Stimulated activated CD4-positive, alpha-beta T cell treated with anti-CD3 and anti-CD28 coated beads, Interleukin-12 subunit alpha, Interleukin-12 subunit beta, amount 100 ng/mL, for 48 hours (primary cell): ENCODE results near the gene PRODH2.
A peak's percentile ranks its signal among the peaks of the same experiment; 100 is the strongest.
"Not testable (repeated sequence)": the region's sequence is repeated elsewhere in the genome, so short reads cannot be mapped to it uniquely, and the experiment has no call there.

Experiments
- DNase-seq, 3 donors: peaks; one replicate each; pipeline ENCODE4 v3.0.0-alpha.2; 2020; ENCODE audit warnings: low read depth in 2 of 3, low spot score in 1 of 3

The PRODH2 gene

GRCh38 chr19:35843676-35844481 is 31.2 kb upstream of the PRODH2 start:
- DNase-seq: no peak

- no peak for DNase-seq
Measured at GRCh38 chr19:35842666-35843272, 30.1 kb upstream of the PRODH2 start.

DNA sequence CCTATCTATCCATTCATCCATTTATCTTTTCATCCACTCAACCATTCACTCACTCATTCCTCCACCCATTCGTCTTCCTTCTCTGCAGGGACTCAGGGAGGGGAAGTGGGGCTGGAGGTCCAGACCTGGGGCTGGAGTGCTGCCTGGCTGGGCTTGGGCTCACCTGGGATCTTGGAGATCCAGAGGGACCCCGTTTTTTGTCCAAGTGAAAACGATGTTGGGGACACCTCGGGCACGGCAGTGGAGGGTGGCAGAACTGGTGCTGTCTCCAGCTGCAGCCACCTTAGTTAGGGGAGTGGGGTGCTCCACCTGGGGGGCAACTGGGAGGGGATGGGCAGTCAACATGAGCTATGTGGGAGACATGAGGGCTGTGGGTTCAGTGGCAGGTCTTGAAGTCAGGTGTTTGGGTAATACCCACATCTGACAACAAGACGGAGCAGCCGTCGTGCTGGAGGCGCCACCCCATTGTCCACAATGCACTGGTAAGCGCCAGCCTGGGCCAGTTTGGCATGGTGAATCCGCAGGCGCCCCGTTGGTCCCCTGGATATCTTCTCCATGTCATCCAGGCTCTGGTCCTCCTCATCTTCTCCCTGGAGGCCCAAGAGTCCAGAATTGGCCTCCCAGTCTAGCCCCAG is 29.4 kb upstream of the PRODH2 start:
- no peak for DNase-seq

DNA sequence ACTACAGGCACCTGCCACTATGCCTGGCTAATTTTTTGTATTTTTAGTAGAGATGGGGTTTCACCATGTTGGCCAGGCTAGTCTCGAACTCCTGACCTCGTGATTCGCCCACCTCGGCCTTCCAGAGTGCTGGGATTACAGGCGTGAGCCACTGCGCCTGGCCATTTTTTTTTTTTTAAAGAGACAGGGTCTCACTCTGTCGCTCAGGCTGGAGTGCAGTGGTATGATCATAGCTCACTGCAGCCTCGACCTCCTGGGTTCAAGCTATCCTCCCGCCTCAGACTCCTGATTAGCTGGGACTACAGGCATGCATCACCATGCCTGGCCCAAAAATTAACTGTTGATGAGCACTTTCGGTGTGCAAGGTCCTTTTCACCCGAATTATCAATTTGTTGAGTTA is 23.5 kb upstream of the PRODH2 start:
- DNase-seq: not testable (repeated sequence)

- no peak for DNase-seq
Measured at GRCh38 chr19:35833972-35834371, 21.3 kb upstream of the PRODH2 start.

- DNase-seq: no peak
Measured at GRCh38 chr19:35832054-35832453, 19.4 kb upstream of the PRODH2 start.

- DNase-seq: no peak
Measured at GRCh38 chr19:35830986-35831385, 18.3 kb upstream of the PRODH2 start.

DNA sequence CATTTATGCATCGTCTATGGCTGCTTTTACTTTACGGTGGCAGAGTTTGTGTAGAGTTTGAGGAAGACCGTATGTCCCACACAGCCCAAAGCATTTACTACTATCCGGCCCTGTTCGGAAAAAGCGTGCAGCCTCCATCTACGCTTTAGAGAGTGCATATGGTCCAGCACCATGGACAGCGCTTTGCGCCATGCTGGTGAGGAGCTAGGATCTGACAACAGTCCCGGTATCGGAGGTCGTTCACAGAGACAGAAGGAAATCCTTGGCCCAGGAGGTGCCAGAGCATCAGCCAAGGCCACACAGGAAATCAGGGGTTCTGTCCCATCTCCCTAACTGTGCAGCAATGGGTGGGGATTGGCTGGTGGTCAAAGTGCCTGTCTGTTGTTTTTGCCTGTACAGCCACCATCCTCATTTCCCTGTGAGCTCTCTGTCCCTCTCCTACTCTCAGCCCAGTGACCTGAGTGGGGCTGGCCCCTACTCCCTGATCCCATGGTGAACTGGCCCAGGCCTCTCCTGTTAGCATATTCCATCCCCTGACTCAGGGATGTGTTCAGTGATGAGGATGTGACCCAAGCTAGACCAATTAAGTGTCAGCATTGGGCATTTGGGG is 16.2 kb upstream of the PRODH2 start:
- peak in 2 of 3 donors; percentile 38 to 42 for DNase-seq

DNA sequence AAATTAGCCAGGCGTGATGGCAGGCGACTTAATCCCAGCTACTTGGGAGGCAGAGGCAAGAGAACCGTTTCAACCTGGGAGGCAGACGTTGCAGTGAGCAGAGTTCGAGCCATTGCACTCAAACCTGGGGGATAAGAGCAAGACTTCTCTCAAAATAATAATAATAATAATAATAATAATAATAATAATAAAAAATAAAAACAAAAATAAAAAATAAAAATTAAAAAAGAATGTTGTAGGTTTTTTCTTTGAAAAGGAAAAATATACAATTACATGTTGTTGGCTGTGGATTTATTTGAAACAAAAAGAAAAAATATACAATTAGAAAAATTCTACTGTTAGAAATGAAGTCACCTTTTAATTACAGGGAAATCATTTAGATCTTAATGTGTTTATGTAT is 11.5 kb upstream of the PRODH2 start:
- no peak for DNase-seq

GRCh38 chr19:35822579-35822978 is 9.9 kb upstream of the PRODH2 start:
- no peak for DNase-seq

GRCh38 chr19:35818445-35818844 is 5.8 kb upstream of the PRODH2 start:
- DNase-seq: no peak

DNA sequence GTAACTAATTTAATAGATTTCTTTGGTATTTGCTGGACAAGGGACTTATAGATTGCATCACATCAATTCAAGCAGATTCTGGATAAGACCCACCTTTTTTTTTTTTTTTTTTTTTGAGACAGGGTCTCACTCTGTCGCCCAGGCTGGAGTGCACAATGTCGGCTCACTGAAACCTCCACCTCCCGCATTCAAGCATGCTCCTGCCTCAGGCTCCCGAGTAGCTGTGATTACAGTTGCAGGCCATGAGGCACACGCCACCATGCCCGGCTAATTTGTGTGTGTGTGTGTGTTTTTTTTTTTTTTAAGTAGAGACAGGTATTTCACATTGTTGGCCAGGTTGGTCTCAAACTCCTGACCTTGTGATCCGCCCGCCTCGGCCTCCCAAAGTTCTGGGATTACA is 4.2 kb upstream of the PRODH2 start:
- no peak for DNase-seq

DNA sequence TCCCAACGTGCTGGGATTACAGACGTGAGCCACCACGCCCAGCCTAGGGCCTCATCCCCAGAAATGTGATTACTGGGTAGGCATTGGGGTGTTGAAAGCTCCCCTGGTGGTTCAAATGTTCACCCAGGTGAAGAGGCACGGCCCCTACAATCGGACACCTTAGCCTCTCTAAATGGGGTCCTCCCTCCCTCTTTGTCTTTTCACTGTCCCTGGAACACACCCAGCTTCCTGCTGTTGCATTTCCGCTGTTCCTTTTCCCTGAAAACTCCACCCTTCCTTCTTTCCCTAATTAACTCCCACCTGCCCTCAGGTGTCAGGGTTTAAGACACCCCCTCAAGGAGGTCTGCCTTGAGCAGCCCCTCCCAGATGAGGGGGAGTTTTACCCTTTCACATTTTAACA is 3.6 kb upstream of the PRODH2 start:
- DNase-seq: no peak

GRCh38 chr19:35813043-35813890 is 622 bp upstream of the PRODH2 start:
- no peak for DNase-seq

DNA sequence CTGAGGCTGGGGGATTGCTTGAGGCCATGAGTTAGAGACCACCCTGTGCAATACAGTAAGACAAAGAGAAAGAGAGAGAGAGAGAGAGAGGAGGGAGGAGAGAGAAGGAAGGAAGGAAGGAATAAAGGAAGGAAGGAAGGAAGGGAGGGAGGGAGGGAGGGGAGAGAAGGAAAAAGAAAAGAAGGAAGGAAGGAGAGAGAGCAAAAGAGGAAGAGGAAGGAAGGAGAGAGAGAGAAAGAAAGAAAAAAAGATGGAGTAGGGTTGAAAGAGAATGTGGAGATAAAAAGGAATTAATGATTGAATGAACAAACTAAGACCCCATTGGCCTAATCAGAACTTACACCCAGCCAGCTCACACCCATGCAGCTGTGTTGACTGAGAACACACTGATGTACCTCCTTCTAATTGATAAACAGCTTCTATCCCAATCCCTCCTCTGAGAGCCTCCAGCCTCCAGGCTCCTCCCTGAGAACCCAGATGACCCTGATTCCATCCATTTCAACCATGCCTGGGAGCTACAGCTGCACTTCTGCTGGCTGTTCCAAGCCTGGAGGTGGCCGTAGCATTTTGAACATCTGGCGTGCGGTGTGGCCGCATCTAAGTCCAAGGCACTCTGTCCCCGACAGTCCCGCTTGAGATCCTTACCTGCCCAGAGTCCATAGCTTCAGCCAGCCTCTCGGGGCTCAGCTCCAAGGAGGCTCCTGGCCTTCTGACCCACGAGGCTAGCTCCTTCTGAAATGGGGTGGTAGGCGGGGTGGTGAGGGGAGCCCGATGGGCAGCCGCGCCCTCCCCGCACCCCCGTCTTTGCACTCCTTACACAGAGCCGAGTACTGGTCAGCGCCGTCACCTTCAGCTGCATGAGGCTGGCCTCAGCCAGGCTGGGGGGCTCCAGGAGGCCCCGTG is 1.1 kb downstream of the PRODH2 start:
- DNase-seq: no peak

- no peak for DNase-seq
Measured at GRCh38 chr19:35807633-35808032, 5.0 kb downstream of the PRODH2 start.

DNA sequence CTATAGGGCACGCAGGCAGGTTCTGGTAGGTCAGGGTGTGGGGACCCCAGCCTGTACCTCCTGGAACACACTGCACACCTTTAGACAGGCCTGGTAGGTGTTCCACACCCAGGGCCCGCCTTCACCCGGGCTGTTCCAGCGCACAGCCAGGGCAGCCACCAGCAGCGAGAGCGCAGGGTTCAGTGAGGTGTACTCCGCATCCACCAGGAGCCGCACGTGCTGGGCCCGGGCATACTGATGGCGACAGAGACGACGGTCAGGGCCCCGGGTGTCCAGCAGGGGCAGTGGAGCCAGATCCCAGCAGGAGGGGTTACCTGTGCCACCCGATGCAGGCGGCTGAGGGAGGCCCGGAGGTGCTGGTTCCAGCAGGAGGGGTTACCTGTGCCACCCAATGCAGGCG is 6.0 kb downstream of the PRODH2 start:
- DNase-seq: no peak

DNA sequence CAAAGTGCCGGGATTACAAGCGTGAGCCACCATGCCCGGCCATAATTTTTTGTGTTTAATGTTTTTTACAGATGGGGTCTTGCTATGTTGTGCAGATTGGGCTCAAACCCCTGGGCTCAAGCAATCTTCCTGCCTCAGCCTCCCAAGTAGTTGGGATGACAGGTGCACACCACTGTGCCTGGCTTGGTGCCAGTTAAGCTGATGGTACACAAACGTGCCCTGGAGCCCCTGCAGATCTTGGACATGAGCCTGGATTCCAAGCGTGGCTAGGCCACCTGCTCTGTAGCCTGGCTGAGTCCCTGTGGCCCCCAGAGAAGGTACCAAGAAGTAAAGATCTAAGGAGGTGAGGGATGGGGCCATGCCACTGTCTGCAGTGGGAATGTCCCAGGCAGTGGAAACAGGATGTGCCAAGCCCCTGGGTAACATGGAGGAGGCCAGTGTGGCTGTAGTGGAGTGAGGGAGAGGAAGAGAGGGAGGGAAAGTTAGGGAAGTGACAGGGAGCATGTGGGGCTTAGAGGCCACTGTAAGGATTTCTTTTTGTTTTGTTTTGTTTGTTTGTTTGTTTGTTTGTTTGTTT is 7.0 kb downstream of the PRODH2 start:
- no peak for DNase-seq

DNA sequence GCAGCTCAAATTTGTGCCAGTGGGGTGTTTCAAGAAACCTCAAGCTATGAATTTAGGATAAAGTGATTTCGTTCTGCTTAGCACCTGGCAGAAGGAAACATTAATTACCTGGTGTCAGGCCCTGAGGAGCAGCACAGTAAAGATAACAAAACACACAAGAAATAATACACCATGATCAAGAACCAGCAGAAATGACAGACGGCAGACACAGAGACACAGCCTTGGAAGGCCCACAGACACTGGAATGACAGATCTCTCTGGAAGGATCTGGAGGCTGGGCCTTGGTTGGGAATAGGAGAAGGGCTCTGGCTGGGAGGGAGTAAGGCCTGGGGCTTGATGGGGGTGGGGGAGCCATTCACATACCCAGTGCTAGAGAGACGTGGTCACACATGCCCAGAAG is 10.8 kb downstream of the PRODH2 start:
- DNase-seq: no peak

GRCh38 chr19:35797663-35798062 is 15.0 kb downstream of the PRODH2 start:
- DNase-seq: no peak
